NCI-H2107 treated with DMSO at 0.1 percent for 48 hours (cell line): ENCODE data around the gene PHKA2.

Experiments
- DNase-seq: peaks from one replicate; lab custom pipeline; 2025; ENCODE audit not compliant: unreplicated experiment; lab: John Stamatoyannopoulos, UW

Gene PHKA2

GRCh38 chrX:18933617-18934016 is 50.3 kb downstream of the PHKA2 start:
- DNase-seq: no peak

GRCh38 chrX:18931972-18932371 is 51.9 kb downstream of the PHKA2 start:
- no peak for DNase-seq

GRCh38 chrX:18929775-18930174 is 54.1 kb downstream of the PHKA2 start:
- DNase-seq: no peak

- peak; percentile 64 for DNase-seq
Measured at GRCh38 chrX:18927558-18927957, 56.4 kb downstream of the PHKA2 start.

- no peak for DNase-seq
Measured at GRCh38 chrX:18924507-18925088, 59.3 kb downstream of the PHKA2 start.

- DNase-seq: no peak
Measured at GRCh38 chrX:18920566-18920965, 63.3 kb downstream of the PHKA2 start.

GRCh38 chrX:18920079-18920478 is 63.8 kb downstream of the PHKA2 start:
- no peak for DNase-seq

GRCh38 chrX:18917831-18918230 is 66.1 kb downstream of the PHKA2 start:
- no peak for DNase-seq

GRCh38 chrX:18906286-18906685 is 77.6 kb downstream of the PHKA2 start:
- no peak for DNase-seq

- no peak for DNase-seq
Measured at GRCh38 chrX:18900401-18900976, 83.4 kb downstream of the PHKA2 start.

- peak; percentile 0 for DNase-seq
Measured at GRCh38 chrX:18899796-18900380, 84.0 kb downstream of the PHKA2 start.

GRCh38 chrX:18898492-18898891 is 85.4 kb downstream of the PHKA2 start:
- DNase-seq: no peak

- no peak for DNase-seq
Measured at GRCh38 chrX:18898091-18898490, 85.8 kb downstream of the PHKA2 start.

GRCh38 chrX:18897611-18898010 is 86.3 kb downstream of the PHKA2 start:
- no peak for DNase-seq

GRCh38 chrX:18896680-18897544 is 87.0 kb downstream of the PHKA2 start:
- DNase-seq: no peak

- DNase-seq: no peak
Measured at GRCh38 chrX:18895189-18895951, 88.5 kb downstream of the PHKA2 start.

- no peak for DNase-seq
Measured at GRCh38 chrX:18894156-18894555, 89.8 kb downstream of the PHKA2 start.

- no peak for DNase-seq
Measured at GRCh38 chrX:18893536-18893935, 90.4 kb downstream of the PHKA2 start.

- DNase-seq: no peak
Measured at GRCh38 chrX:18892899-18893298, 91.0 kb downstream of the PHKA2 start.

GRCh38 chrX:18891548-18891945 is 92.4 kb downstream of the PHKA2 start:
- DNase-seq: no peak
